GM10266 (cell line): ENCODE data around the gene MAU2.

ENCODE experiments used
- DNase-seq: peaks from one replicate; pipeline ENCODE4 v3.0.0; 2012; ENCODE audit errors: extremely low spot score
- TF ChIP-seq, protein P1 (sequence below): IDR thresholded peaks from 2 replicates; pipeline ENCODE4 v1.5.1; 2012; ENCODE audit warnings: mild to moderate bottlenecking, low read depth; ENCODE audit not compliant: control insufficient read depth, insufficient read depth; ENCODE audit errors: missing control alignments

Gene MAU2

DNA sequence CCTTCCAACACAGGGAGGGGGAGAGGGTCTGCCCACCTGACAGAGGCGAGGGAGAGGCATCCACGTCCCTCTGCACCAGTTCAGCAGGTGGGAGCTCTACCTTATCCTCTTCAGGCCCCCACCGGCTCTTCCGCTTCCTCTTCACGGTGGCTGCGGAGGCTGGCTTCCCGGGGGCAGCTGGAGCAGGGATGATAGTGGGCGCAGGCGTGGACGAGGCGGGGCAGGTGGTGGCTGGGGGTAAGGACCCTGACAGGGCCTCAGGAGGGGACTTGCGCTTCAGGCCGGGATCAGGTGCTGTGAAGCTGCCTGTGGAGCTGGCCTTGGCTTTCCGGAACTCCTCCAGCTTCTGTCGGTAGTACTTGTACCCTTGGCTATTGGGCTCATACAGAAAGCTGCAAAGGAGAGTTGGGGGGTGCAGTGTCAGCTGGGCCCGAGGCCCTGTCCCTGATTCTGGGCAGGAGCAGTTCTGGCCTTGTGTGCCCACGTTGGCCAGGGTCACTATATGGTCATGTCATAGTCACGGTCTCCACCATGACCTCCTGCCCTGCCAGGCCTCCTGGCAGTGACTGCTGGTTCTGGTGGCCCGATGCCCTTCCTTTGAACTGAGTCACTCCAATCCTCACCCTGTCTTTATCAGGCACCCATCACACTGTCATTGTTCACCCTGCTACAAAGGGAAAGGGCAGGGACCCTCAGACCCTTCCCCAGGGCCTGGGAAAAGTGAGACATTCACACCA, 23.5 kb upstream of the MAU2 start:
- peak; percentile 6 for DNase-seq
- TF ChIP-seq, protein P1, sequence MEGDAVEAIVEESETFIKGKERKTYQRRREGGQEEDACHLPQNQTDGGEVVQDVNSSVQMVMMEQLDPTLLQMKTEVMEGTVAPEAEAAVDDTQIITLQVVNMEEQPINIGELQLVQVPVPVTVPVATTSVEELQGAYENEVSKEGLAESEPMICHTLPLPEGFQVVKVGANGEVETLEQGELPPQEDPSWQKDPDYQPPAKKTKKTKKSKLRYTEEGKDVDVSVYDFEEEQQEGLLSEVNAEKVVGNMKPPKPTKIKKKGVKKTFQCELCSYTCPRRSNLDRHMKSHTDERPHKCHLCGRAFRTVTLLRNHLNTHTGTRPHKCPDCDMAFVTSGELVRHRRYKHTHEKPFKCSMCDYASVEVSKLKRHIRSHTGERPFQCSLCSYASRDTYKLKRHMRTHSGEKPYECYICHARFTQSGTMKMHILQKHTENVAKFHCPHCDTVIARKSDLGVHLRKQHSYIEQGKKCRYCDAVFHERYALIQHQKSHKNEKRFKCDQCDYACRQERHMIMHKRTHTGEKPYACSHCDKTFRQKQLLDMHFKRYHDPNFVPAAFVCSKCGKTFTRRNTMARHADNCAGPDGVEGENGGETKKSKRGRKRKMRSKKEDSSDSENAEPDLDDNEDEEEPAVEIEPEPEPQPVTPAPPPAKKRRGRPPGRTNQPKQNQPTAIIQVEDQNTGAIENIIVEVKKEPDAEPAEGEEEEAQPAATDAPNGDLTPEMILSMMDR: no peak

DNA sequence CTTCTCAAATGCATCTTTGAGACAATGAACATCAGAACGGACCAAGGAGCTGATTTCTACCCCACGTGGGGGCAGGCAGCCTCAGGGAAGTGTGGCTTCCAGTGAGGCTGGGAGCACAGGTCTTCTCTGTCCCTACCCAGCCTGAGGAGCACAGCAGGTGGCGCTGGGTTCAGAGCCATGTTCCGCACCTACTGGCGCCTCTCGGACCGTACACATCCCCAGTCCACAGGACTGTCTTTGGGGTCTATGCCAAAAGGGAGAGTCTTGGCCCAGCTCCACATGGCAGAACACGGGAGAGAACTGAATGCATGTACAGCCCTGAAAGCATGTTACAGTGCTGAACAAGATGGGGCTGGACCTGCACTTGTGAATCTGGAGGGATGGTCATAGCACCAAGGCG, 22.9 kb upstream of the MAU2 start:
- TF ChIP-seq, protein P1: no peak
- no peak for DNase-seq

DNA sequence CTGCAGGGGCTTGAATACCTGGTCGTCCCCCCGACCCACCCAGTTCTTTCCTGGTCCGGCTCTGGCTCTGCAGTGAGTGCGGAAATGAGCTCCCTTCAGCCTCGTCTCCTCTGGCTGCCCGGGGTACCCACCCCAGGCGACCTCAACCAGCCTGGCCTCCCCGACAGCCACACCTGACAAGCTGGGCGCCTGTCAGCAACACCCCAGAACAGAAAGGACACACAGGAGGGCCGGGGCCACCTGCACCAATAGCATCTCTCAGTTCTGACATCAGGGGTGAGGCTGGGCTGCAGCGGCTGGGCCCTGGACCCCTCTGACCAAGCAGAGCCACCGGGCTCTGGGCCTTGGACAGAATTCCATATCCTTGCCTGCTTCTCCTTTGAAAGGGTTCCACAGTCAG, 20.0 kb upstream of the MAU2 start:
- DNase-seq: peak; percentile 14
- TF ChIP-seq, protein P1: no peak

DNA sequence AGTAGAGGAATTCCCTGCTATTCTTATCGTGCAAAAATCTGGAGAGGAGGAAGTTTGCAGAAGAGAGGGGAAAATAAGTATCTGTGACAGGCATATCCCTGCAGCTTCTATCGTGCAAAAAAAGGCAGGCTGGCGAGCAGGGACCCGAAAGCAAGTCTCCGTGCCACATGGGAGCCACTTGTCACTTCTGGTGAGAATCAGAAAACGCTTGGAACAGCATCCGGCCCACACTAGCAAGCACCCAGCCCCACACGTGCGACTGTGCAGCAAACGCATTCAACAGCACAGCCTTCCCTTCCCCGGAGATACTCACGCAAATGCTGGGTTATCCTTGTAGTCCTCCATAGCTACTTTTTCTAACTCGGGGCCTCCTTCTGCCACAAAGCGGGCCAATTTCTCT, 17.2 kb upstream of the MAU2 start:
- no peak for DNase-seq
- TF ChIP-seq, protein P1: no peak

DNA sequence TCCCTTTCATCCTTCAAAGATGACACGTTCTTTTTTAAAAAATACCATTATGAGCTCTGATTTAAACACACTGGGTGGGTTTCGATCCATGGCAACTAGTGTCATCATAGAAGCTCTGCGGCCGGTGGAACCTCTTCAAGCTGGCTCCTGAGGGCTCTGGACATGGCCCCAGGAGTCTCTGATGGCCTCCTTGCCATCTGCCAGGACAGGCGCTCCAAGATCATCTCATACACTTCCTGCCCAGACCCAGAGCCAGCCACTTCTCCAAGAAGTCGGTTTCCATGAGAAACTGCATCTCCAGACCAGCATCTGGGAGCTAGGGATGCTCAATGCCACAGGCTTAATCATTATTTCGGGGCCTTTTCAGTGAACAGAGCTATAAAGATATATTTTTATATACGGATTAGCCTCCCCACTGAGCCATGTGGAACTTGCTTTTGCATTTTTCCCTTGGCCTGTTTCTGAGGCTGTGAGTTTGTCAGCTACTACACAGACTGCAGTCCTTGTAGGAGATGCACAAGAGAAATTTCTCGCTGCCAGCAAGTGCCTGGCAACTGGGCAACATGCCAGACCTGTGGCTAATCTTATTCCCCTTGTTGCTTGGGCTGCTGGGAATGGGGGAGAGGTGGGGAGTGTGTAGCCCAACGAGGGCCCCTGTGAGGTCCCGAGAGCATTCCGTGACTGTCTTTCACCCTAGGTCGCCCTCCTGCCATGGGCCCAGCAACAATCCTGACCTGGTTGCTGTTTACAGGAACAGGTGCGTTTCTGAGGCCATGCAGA, 16.3 kb upstream of the MAU2 start:
- no peak for DNase-seq

DNA sequence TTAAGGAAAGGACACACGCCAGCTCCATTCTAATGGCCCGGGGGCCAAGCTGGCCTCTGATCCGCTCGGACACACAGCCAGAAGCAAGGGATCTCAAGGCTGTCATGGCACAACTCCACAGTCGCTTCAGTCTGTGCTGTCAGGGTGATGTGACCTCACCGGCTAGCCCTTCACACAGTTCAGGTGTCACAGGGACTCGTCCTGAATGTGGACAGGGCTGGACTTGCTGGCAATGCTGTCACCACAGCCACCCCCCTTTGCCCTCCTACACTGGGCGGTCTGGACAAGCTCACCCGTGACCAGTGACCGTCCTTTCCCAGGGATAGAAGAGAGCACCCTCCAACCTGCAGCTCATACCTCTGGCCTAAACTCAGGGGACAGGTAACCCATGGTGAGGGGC, 15.6 kb upstream of the MAU2 start:
- DNase-seq: no peak
- TF ChIP-seq, protein P1: no peak

More for the DNA sequence above, 16.3 kb upstream of the MAU2 start:
- TF ChIP-seq, protein P1: no peak

DNA sequence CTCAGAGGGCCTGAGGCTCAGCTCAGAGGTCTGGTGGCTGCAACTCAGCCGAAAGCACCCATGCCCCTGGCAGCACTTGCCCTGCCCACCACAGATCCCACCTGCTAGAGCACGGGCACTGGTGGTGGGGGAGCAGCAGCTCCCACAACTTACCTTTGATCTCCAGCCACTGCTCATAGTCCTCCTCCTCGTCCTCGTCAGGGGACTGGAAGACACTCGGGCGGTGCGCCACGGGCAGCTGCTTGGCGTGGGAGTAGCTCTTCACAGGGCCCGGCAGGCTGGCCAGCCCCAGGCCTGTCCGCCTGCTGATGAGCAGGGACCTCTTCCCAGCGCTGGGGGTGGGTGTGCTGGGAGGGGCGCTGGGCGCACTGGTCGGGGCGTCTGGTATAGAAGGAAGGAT, 14.9 kb upstream of the MAU2 start:
- TF ChIP-seq, protein P1: no peak
- DNase-seq: no peak
